ENCODE results near the gene IRF9. TPM values are rescaled to one million over a fixed set of nuclear protein-coding genes. Genes with fewer than 3 reads are reported as not detected.

Gene IRF9
- total and polyA plus RNA-seq, 2 of the 13 experiments (the other 11 are each of a cell fraction or from before 2014, with no cell fraction given): 14.9 to 49.7 TPM

DNA sequence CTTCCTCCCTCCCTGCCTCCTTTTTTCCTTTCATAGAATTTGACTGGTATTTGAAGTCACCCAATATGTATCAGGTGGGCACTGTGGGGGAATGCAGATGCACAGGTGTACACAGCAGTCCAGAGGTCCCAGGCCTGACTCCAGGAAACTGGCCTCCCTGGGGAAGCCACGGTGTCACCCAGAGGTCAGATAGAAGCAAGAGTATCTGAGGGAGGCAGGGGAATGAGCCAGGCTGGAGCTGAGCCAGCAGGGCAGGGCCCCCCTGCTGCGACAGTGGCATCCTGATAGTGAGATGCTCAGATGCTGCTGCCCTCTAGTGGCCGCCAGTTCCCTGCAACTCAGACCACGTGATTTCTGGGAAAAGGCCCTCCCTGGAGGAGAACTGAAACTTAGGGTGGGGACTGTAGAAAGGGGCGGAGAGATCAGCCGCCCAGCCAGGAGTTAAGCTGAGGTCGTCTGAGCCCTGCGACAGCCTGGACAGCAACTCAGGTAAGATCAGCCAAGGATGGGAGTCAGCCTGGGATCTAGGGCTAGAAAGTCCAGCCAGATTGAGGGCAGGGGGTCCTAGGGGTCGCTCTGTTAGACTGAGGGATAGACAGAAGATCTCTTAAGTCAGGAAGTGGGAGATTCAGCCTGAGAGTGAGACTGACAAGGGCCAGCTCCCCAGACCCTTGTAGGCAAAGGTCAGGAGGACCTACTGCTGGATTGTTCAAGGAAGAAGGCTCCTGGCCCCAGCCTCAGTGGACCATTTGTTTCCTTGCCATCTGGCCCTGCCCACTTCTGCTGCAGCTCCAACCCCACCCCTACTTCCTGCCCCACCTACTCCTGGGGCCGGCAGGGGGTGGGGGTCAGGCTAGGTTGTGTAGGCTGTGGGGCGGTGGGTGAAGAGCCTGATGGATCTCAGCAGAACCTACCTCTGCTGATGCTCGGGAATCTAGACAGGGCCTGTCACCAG is at the start of gene IRF9 (continued):
- TF ChIP-seq ZFP36L2 (CRISPR knock-in tag; IDR thresholded peaks at IDR 0.05) (peak; percentile 97), ZNF569 (CRISPR knock-in tag; IDR thresholded peaks at IDR 0.05; ENCODE audit: borderline replicate concordance) (peak; percentile 95; the same call in 1 of the 2 replicates), PITX1 (CRISPR knock-in tag; IDR thresholded peaks at IDR 0.05) (peak; percentile 80), ZNF850 (CRISPR knock-in tag; conservative IDR thresholded peaks at IDR 0.05) (no peak), ZNF3 (CRISPR knock-in tag; IDR thresholded peaks at IDR 0.05) (peak; percentile 73; the same call in 1 of the 2 replicates), ATF7 (IDR thresholded peaks at IDR 0.05) (no peak), ATF7 (CRISPR knock-in tag; IDR thresholded peaks at IDR 0.05) (no peak), TMF1 (CRISPR knock-in tag; IDR thresholded peaks at IDR 0.05; ENCODE audit: low read depth) (peak; percentile 38; the same call in 1 of the 2 replicates), ZNF546 (CRISPR knock-in tag; conservative IDR thresholded peaks at IDR 0.05) (peak; percentile 89), NBN (conservative IDR thresholded peaks at IDR 0.05) (no peak), ATM (IDR thresholded peaks at IDR 0.05; ENCODE audit: borderline replicate concordance) (no peak), NFE2L2 (IDR thresholded peaks at IDR 0.05; ENCODE audit: low read length) (peak; percentile 11; the same call in 1 of the 2 replicates), RBFOX2 (IDR thresholded peaks at IDR 0.05; ENCODE audit: low read depth, low read length) (no peak; the same call in 1 of the 2 replicates), NFIB (CRISPR knock-in tag; IDR thresholded peaks at IDR 0.05; ENCODE audit: borderline replicate concordance) (no peak), ZNF430 (CRISPR knock-in tag; IDR thresholded peaks at IDR 0.05) (peak; percentile 100), ZNF780A (CRISPR knock-in tag; IDR thresholded peaks at IDR 0.05) (peak; percentile 91; the same call in 1 of the 2 replicates), ATAD3A (CRISPR knock-in tag; IDR thresholded peaks at IDR 0.05) (peak; percentile 70; the same call in 1 of the 2 replicates), ZNF484 (CRISPR knock-in tag; IDR thresholded peaks at IDR 0.05; ENCODE audit: borderline replicate concordance, low read depth) (no peak), SP2 (CRISPR knock-in tag; IDR thresholded peaks at IDR 0.05) (peak; percentile 51; the same call in 1 of the 2 replicates)
- TF ChIP-seq, protein P1, sequence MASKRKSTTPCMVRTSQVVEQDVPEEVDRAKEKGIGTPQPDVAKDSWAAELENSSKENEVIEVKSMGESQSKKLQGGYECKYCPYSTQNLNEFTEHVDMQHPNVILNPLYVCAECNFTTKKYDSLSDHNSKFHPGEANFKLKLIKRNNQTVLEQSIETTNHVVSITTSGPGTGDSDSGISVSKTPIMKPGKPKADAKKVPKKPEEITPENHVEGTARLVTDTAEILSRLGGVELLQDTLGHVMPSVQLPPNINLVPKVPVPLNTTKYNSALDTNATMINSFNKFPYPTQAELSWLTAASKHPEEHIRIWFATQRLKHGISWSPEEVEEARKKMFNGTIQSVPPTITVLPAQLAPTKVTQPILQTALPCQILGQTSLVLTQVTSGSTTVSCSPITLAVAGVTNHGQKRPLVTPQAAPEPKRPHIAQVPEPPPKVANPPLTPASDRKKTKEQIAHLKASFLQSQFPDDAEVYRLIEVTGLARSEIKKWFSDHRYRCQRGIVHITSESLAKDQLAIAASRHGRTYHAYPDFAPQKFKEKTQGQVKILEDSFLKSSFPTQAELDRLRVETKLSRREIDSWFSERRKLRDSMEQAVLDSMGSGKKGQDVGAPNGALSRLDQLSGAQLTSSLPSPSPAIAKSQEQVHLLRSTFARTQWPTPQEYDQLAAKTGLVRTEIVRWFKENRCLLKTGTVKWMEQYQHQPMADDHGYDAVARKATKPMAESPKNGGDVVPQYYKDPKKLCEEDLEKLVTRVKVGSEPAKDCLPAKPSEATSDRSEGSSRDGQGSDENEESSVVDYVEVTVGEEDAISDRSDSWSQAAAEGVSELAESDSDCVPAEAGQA (IDR thresholded peaks at IDR 0.05; ENCODE audit: low read depth): peak; percentile 85
- TF ChIP-seq, protein P1 (CRISPR knock-in tag; IDR thresholded peaks at IDR 0.05; ENCODE audit: borderline replicate concordance): no peak
- TF ChIP-seq, protein P2, sequence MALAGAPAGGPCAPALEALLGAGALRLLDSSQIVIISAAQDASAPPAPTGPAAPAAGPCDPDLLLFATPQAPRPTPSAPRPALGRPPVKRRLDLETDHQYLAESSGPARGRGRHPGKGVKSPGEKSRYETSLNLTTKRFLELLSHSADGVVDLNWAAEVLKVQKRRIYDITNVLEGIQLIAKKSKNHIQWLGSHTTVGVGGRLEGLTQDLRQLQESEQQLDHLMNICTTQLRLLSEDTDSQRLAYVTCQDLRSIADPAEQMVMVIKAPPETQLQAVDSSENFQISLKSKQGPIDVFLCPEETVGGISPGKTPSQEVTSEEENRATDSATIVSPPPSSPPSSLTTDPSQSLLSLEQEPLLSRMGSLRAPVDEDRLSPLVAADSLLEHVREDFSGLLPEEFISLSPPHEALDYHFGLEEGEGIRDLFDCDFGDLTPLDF (CRISPR knock-in tag; IDR thresholded peaks at IDR 0.05): no peak
- TF ChIP-seq, protein P3, sequence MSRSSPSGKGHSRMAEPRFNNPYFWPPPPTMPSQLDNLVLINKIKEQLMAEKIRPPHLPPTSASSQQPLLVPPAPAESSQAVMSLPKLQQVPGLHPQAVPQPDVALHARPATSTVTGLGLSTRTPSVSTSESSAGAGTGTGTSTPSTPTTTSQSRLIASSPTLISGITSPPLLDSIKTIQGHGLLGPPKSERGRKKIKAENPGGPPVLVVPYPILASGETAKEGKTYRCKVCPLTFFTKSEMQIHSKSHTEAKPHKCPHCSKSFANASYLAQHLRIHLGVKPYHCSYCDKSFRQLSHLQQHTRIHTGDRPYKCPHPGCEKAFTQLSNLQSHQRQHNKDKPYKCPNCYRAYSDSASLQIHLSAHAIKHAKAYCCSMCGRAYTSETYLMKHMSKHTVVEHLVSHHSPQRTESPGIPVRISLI (CRISPR knock-in tag; IDR thresholded peaks at IDR 0.05; ENCODE audit: borderline replicate concordance): peak; percentile 23; the same call in 1 of the 2 replicates

All from HepG2 (cell line).